ENCODE measurements around the gene MRPL52. TPM values are rescaled to one million over a fixed set of nuclear protein-coding genes. Genes with fewer than 3 reads are reported as not detected.
"Not testable (repeated sequence)": the region's sequence is repeated elsewhere in the genome, so short reads cannot be mapped to it uniquely, and the experiment has no call there.

The MRPL52 gene
- total and polyA plus RNA-seq, 11 donors = 80.4 to 185 (median 107) TPM

- Histone ChIP-seq H3K27me3 (no peaks in the 10 kb centered on the region), H3K36me3 (peaks cover 0 to 36% (median 29%) of the 10 kb centered on the region in 9 donors), H3K9me3 (no peaks in the 10 kb centered on the region), H3K27ac (peak overlapping the region; percentile 62 to 91 (median 84)), H3K4me1 (peaks cover 3 to 79% (median 62%) of the 10 kb centered on the region in 12 donors), H3K4me3 (peak overlapping the region in 4 of 12 donors; percentile 1 to 28 (median 18))
- intact Hi-C loops (cut with DNase I) = no loop called here
- DNase-seq (peak; percentile 71 to 84 (median 77)), ATAC-seq (peak; percentile 19 to 53 (median 50))
- WGBS, 4 donors = 6 to 12% (median 9%) methylated on average over 11 to 12 of the region's 12 CpGs
- no peak for TF ChIP-seq POLR2A (IDR thresholded peaks at IDR 0.05)
- TF ChIP-seq, protein P1, sequence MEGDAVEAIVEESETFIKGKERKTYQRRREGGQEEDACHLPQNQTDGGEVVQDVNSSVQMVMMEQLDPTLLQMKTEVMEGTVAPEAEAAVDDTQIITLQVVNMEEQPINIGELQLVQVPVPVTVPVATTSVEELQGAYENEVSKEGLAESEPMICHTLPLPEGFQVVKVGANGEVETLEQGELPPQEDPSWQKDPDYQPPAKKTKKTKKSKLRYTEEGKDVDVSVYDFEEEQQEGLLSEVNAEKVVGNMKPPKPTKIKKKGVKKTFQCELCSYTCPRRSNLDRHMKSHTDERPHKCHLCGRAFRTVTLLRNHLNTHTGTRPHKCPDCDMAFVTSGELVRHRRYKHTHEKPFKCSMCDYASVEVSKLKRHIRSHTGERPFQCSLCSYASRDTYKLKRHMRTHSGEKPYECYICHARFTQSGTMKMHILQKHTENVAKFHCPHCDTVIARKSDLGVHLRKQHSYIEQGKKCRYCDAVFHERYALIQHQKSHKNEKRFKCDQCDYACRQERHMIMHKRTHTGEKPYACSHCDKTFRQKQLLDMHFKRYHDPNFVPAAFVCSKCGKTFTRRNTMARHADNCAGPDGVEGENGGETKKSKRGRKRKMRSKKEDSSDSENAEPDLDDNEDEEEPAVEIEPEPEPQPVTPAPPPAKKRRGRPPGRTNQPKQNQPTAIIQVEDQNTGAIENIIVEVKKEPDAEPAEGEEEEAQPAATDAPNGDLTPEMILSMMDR (IDR thresholded peaks at IDR 0.05) = no peak
These were observed 18.9 kb downstream of the MRPL52 start for GRCh38 chr14:22848351-22849164.

DNA sequence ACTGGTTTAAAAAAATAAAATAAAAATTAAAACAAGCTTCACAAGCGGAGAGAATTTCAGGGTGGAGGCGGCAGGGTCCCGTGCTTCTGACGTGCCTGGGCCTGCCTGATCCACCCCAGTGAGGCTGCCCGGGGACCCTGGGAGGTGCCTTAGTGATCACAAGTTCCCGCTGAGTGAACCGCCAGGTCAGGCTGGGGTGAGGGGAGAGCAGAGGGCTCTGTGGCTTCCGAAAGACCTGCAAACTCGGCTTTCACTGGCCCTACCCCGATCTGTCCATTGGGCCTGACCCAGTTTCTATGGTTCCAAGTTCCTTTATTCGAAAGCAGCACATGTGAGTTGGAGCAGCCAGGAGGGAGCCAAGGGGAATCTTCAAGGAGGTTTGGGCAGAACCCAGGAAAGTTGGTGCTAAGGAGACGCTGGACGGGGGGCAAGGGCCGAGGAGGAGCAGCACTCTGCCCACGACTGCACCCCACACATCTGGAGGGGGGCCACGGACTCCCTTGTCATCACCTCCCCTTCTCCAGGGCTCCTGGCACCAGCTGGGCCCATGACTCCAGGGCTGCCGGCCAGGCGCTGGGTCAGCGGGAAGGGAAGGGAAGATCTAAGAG, 19.6 kb downstream of the MRPL52 start:
- peak overlapping the region; percentile 62 to 91 (median 84) for H3K27ac ChIP-seq
- TF ChIP-seq, protein P1 (IDR thresholded peaks at IDR 0.05) = no peak
- TF ChIP-seq POLR2A (IDR thresholded peaks at IDR 0.05) = no peak
- intact Hi-C loops (cut with DNase I) = no loop called here
- peak in 3 of 4 donors; percentile 1 to 19 (median 10) for ATAC-seq
- no peaks in the 10 kb centered on the region for H3K9me3 ChIP-seq
- H3K27me3 ChIP-seq = no peaks in the 10 kb centered on the region
- peaks cover 0 to 29% (median 22%) of the 10 kb centered on the region in 9 donors for H3K36me3 ChIP-seq
- H3K4me1 ChIP-seq = peaks cover 3 to 80% (median 62%) of the 10 kb centered on the region in 12 donors
- peak; percentile 54 to 87 (median 66) for DNase-seq
- H3K4me3 ChIP-seq = peak overlapping the region in 2 of 12 donors; percentile 4 to 20
- WGBS, 4 donors = 49 to 59% (median 58%) methylated on average over 19 of the region's 19 CpGs

DNA sequence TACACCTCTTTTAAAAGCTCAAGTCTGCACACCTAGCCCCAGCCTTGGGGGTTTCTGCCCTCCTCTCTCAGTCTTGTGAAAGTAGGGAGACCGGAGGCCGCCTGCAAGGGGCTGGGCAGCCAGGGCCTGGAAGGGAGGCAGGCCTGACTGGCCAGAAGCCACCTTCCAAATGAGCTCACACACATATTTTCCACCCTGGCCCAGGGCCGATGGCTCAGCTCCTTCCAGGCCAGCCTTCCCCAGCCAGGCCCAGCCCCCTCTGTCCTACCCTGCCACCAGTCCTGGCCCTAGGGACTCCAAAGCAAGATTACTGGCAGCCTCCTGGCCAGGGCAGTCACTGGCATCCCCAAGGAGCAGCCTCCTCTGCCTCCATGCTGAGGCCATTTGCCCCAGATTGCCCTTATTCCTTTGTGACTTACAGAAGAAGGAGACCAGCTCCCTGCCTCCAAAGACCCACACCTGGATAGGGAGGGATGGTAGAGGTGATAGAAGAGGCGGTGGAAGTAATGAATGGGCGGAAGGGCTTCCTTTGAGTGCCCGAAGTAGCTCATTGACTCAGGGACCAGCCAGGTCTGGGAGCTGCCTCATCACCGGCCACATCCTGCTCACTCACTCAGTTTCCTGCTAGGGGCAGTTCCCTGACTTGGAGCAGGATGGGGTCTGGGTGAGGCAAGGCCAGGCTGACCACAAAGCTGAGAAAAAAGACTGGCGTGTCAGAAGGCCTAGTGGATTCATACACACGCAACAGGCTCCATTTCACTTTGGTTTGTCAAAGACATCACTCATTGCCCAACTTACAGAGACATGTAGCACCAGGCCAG, 21.5 kb downstream of the MRPL52 start:
- intact Hi-C loops (cut with DNase I) = loop anchor here (2.0 to 10.0 kb wide), 12 partner anchors 22 to 466 kb away; partner anchors contain the start of gene MRPL52 (in 1 of the 10)
- peak overlapping the region in 1 of 12 donors; percentile 20 for H3K4me3 ChIP-seq
- H3K9me3 ChIP-seq = no peaks in the 10 kb centered on the region
- WGBS, 4 donors = 37 to 53% (median 45%) methylated on average over 7 to 9 of the region's 9 CpGs
- H3K27ac ChIP-seq = peak overlapping the region; percentile 20 to 91 (median 84)
- H3K27me3 ChIP-seq = no peaks in the 10 kb centered on the region
- H3K4me1 ChIP-seq = peaks cover 3 to 69% (median 60%) of the 10 kb centered on the region in 12 donors
- peak; percentile 90 to 96 (median 91) for DNase-seq
- ATAC-seq = peak; percentile 84 to 91 (median 90)
- H3K36me3 ChIP-seq = peaks cover 0 to 10% (median 3%) of the 10 kb centered on the region in 9 donors
- TF ChIP-seq, protein P1 (IDR thresholded peaks at IDR 0.05) = no peak
- no peak for TF ChIP-seq POLR2A (IDR thresholded peaks at IDR 0.05)

DNA sequence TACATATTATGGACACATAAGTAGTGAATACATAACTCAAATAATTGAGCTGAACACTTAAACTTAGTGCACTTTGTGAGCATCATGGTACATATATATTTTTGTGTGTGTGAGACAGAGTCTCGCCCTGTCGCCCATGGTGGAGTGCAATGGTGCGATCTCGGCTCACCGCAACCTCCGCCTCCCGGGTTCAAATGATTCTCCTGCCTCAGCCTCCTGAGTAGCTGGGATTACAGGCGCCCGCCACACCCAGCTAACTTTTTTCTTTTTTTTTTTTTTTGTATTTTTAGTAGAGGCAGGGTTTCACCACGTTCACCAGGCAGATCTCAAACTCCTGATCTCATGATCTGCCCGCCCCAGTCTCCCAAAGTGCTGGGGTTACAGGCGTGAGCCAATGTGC, 22.5 kb downstream of the MRPL52 start:
- H3K27me3 ChIP-seq, H3K36me3 ChIP-seq, H3K9me3 ChIP-seq, H3K4me3 ChIP-seq, ATAC-seq, DNase-seq: not testable (repeated sequence)
- Histone ChIP-seq H3K4me1 (peaks cover 3 to 60% (median 53%) of the 10 kb centered on the region in 12 donors), H3K27ac (peak overlapping the region in 4 of 12 donors; percentile 83 to 91 (median 84))
- intact Hi-C loops (cut with DNase I) = loop anchor here (2.0 to 10.0 kb wide), 14 partner anchors 15 to 467 kb away; partner anchors contain the start of gene MMP14 (in 2 of the 10)
- 83 to 86% (median 85%) methylated on average over 10 to 12 of the region's 12 CpGs for WGBS, 4 donors

Measured in heart left ventricle (tissue), 16 donors.